Dendritic cell treated with granulocyte-macrophage colony-stimulating factor and Interleukin-4, amounts not matched to agents 40 ng/mL and 50 ng/mL, for 4 days (primary cell): ENCODE data around the gene IL13.

Source experiments
- H3K27ac Mint-ChIP-seq: one replicate; pipeline ENCODE4 v1.8.0; 2022; ENCODE audit warnings: mild to moderate bottlenecking, mixed read lengths
- H3K27me3 Mint-ChIP-seq: one replicate; pipeline ENCODE4 v1.8.0; 2022; ENCODE audit warnings: mild to moderate bottlenecking, mixed read lengths
- H3K36me3 Mint-ChIP-seq: one replicate; pipeline ENCODE4 v1.8.0; 2022; ENCODE audit warnings: low read depth, mixed read lengths
- H3K4me1 Mint-ChIP-seq: one replicate; pipeline ENCODE4 v1.8.0; 2022; ENCODE audit warnings: low read depth, mixed read lengths
- H3K4me3 Mint-ChIP-seq: one replicate; pipeline ENCODE4 v1.8.0; 2022; ENCODE audit warnings: mild to moderate bottlenecking, moderate library complexity, mixed read lengths
- H3K9me3 Mint-ChIP-seq: one replicate; pipeline ENCODE4 v1.8.0; 2022; ENCODE audit warnings: mixed read lengths
- intact Hi-C: fragments of 100-400 bp; cut with micrococcal nuclease; formaldehyde crosslinking; loops from one replicate; pipeline ENCODE4 v1.15.0; 2022

Gene IL13

GRCh38 chr5:132662004-132662401 is 4.0 kb downstream of the IL13 start:
- Mint-ChIP-seq H3K27me3 (peaks cover 9% of the 10 kb centered on the region), H3K4me3 (no peak overlapping the region), H3K27ac (no peak overlapping the region), H3K4me1 (peaks cover 5% of the 10 kb centered on the region), H3K9me3 (no peaks in the 10 kb centered on the region), H3K36me3 (no peaks in the 10 kb centered on the region)
- intact Hi-C loops, result no loop called here

GRCh38 chr5:132662925-132663770 is 5.2 kb downstream of the IL13 start:
- Mint-ChIP-seq H3K4me3 (no peak overlapping the region), H3K27me3 (peaks cover 2% of the 10 kb centered on the region), H3K36me3 (no peaks in the 10 kb centered on the region), H3K9me3 (no peaks in the 10 kb centered on the region), H3K4me1 (peaks cover 5% of the 10 kb centered on the region), H3K27ac (no peak overlapping the region)
- intact Hi-C loops, result no loop called here

- peaks cover 5% of the 10 kb centered on the region for H3K4me1 Mint-ChIP-seq
- H3K9me3 Mint-ChIP-seq, result no peaks in the 10 kb centered on the region
- no peak overlapping the region for H3K27ac Mint-ChIP-seq
- no peaks in the 10 kb centered on the region for H3K27me3 Mint-ChIP-seq
- H3K36me3 Mint-ChIP-seq, result no peaks in the 10 kb centered on the region
- intact Hi-C loops, result no loop called here
- H3K4me3 Mint-ChIP-seq, result no peak overlapping the region
These were observed 6.1 kb downstream of the IL13 start for GRCh38 chr5:132663771-132664695.

GRCh38 chr5:132664696-132665209 is 6.8 kb downstream of the IL13 start:
- Mint-ChIP-seq H3K27ac (no peak overlapping the region), H3K27me3 (no peaks in the 10 kb centered on the region), H3K9me3 (no peaks in the 10 kb centered on the region), H3K36me3 (no peaks in the 10 kb centered on the region), H3K4me3 (no peak overlapping the region), H3K4me1 (peaks cover 5% of the 10 kb centered on the region)
- intact Hi-C loops, result no loop called here

- H3K27ac Mint-ChIP-seq, result no peak overlapping the region
- no peaks in the 10 kb centered on the region for H3K9me3 Mint-ChIP-seq
- H3K36me3 Mint-ChIP-seq, result no peaks in the 10 kb centered on the region
- no peak overlapping the region for H3K4me3 Mint-ChIP-seq
- intact Hi-C loops, result no loop called here
- peaks cover 5% of the 10 kb centered on the region for H3K4me1 Mint-ChIP-seq
- H3K27me3 Mint-ChIP-seq, result no peaks in the 10 kb centered on the region
These were observed 7.7 kb downstream of the IL13 start for GRCh38 chr5:132665574-132666080.

- no peak overlapping the region for H3K4me3 Mint-ChIP-seq
- H3K9me3 Mint-ChIP-seq, result no peaks in the 10 kb centered on the region
- H3K27me3 Mint-ChIP-seq, result no peaks in the 10 kb centered on the region
- intact Hi-C loops, result no loop called here
- no peak overlapping the region for H3K27ac Mint-ChIP-seq
- H3K4me1 Mint-ChIP-seq, result no peaks in the 10 kb centered on the region
- H3K36me3 Mint-ChIP-seq, result no peaks in the 10 kb centered on the region
These were observed 8.5 kb downstream of the IL13 start for GRCh38 chr5:132666310-132667123.

- H3K4me3 Mint-ChIP-seq, result no peak overlapping the region
- H3K4me1 Mint-ChIP-seq, result no peaks in the 10 kb centered on the region
- intact Hi-C loops, result no loop called here
- no peaks in the 10 kb centered on the region for H3K27me3 Mint-ChIP-seq
- no peaks in the 10 kb centered on the region for H3K36me3 Mint-ChIP-seq
- H3K27ac Mint-ChIP-seq, result no peak overlapping the region
- no peaks in the 10 kb centered on the region for H3K9me3 Mint-ChIP-seq
These were observed 9.3 kb downstream of the IL13 start for GRCh38 chr5:132667309-132667708.

GRCh38 chr5:132667761-132668705 is 10.1 kb downstream of the IL13 start:
- no peaks in the 10 kb centered on the region for H3K4me1 Mint-ChIP-seq
- no peaks in the 10 kb centered on the region for H3K9me3 Mint-ChIP-seq
- no peaks in the 10 kb centered on the region for H3K27me3 Mint-ChIP-seq
- H3K27ac Mint-ChIP-seq, result no peak overlapping the region
- no peak overlapping the region for H3K4me3 Mint-ChIP-seq
- no peaks in the 10 kb centered on the region for H3K36me3 Mint-ChIP-seq
- intact Hi-C loops, result no loop called here

GRCh38 chr5:132668706-132669454 is 10.9 kb downstream of the IL13 start:
- H3K4me3 Mint-ChIP-seq, result no peak overlapping the region
- H3K27me3 Mint-ChIP-seq, result no peaks in the 10 kb centered on the region
- no peaks in the 10 kb centered on the region for H3K36me3 Mint-ChIP-seq
- no peaks in the 10 kb centered on the region for H3K9me3 Mint-ChIP-seq
- intact Hi-C loops, result no loop called here
- H3K4me1 Mint-ChIP-seq, result no peaks in the 10 kb centered on the region
- no peak overlapping the region for H3K27ac Mint-ChIP-seq

- H3K9me3 Mint-ChIP-seq, result no peaks in the 10 kb centered on the region
- H3K4me3 Mint-ChIP-seq, result no peak overlapping the region
- intact Hi-C loops, result no loop called here
- H3K27me3 Mint-ChIP-seq, result no peaks in the 10 kb centered on the region
- no peaks in the 10 kb centered on the region for H3K36me3 Mint-ChIP-seq
- H3K4me1 Mint-ChIP-seq, result no peaks in the 10 kb centered on the region
- H3K27ac Mint-ChIP-seq, result no peak overlapping the region
These were observed 11.5 kb downstream of the IL13 start for GRCh38 chr5:132669455-132669820.

- no peaks in the 10 kb centered on the region for H3K9me3 Mint-ChIP-seq
- no peak overlapping the region for H3K4me3 Mint-ChIP-seq
- no peaks in the 10 kb centered on the region for H3K27me3 Mint-ChIP-seq
- no peaks in the 10 kb centered on the region for H3K36me3 Mint-ChIP-seq
- no peaks in the 10 kb centered on the region for H3K4me1 Mint-ChIP-seq
- H3K27ac Mint-ChIP-seq, result no peak overlapping the region
- intact Hi-C loops, result no loop called here
These were observed 12.3 kb downstream of the IL13 start for GRCh38 chr5:132669966-132670882.
